Measurements from ENCODE around the gene LIMS1. TPM values are rescaled to one million over a fixed set of nuclear protein-coding genes. Genes with fewer than 3 reads are reported as not detected.

The LIMS1 gene
- polyA plus RNA-seq, 2 donors, result 11.0 to 14.4 TPM

- no peak overlapping the region for H3K27ac ChIP-seq (ENCODE audit: low read depth in 2 of 2, low read length in 1 of 2)
- no peaks in the 10 kb centered on the region for H3K36me3 ChIP-seq (ENCODE audit: control insufficient read depth in 2 of 2, insufficient read depth in 2 of 2, low read length in 1 of 2)
- no peaks in the 10 kb centered on the region for H3K9me3 ChIP-seq (ENCODE audit: control insufficient read depth in 2 of 2, insufficient read depth in 1 of 2, low read depth in 1 of 2, low read length in 1 of 2)
- H3K4me1 ChIP-seq (ENCODE audit: control insufficient read depth in 2 of 2, insufficient read depth in 2 of 2, low read length in 1 of 2), result peaks cover 0 to 2% of the 10 kb centered on the region in 2 donors
- H3K4me3 ChIP-seq (ENCODE audit: low read depth in 1 of 2, low read length in 2 of 2), result no peak overlapping the region
- 90% methylated on average over 5 of the region's 5 CpGs for WGBS, 2 donors
- no peaks in the 10 kb centered on the region for H3K27me3 ChIP-seq (ENCODE audit: control insufficient read depth in 1 of 2, insufficient read depth in 2 of 2, low read length in 2 of 2)
Observed at GRCh38 chr2:108625186-108625827, 91.0 kb downstream of the LIMS1 start.

- Histone ChIP-seq H3K36me3 (ENCODE audit: control insufficient read depth in 2 of 2, insufficient read depth in 2 of 2, low read length in 1 of 2) (no peaks in the 10 kb centered on the region), H3K27ac (ENCODE audit: low read depth in 2 of 2, low read length in 1 of 2) (no peak overlapping the region), H3K9me3 (ENCODE audit: control insufficient read depth in 2 of 2, insufficient read depth in 1 of 2, low read depth in 1 of 2, low read length in 1 of 2) (no peaks in the 10 kb centered on the region), H3K27me3 (ENCODE audit: control insufficient read depth in 1 of 2, insufficient read depth in 2 of 2, low read length in 2 of 2) (no peaks in the 10 kb centered on the region), H3K4me1 (ENCODE audit: control insufficient read depth in 2 of 2, insufficient read depth in 2 of 2, low read length in 1 of 2) (no peaks in the 10 kb centered on the region), H3K4me3 (ENCODE audit: low read depth in 1 of 2, low read length in 2 of 2) (no peak overlapping the region)
- 63 to 66% methylated on average over 2 of the region's 2 CpGs for WGBS, 2 donors
Observed at GRCh38 chr2:108625828-108626195, 91.5 kb downstream of the LIMS1 start.

- H3K4me3 ChIP-seq (ENCODE audit: low read depth in 1 of 2, low read length in 2 of 2), result no peak overlapping the region
- 77 to 93% methylated on average over 2 of the region's 2 CpGs for WGBS, 2 donors
- H3K9me3 ChIP-seq (ENCODE audit: control insufficient read depth in 2 of 2, insufficient read depth in 1 of 2, low read depth in 1 of 2, low read length in 1 of 2), result no peaks in the 10 kb centered on the region
- H3K27me3 ChIP-seq (ENCODE audit: control insufficient read depth in 1 of 2, insufficient read depth in 2 of 2, low read length in 2 of 2), result no peaks in the 10 kb centered on the region
- peaks cover 2% of the 10 kb centered on the region in 2 donors for H3K4me1 ChIP-seq (ENCODE audit: control insufficient read depth in 2 of 2, insufficient read depth in 2 of 2, low read length in 1 of 2)
- H3K27ac ChIP-seq (ENCODE audit: low read depth in 2 of 2, low read length in 1 of 2), result no peak overlapping the region
- no peaks in the 10 kb centered on the region for H3K36me3 ChIP-seq (ENCODE audit: control insufficient read depth in 2 of 2, insufficient read depth in 2 of 2, low read length in 1 of 2)
Observed at GRCh38 chr2:108626995-108627394, 92.7 kb downstream of the LIMS1 start.

DNA sequence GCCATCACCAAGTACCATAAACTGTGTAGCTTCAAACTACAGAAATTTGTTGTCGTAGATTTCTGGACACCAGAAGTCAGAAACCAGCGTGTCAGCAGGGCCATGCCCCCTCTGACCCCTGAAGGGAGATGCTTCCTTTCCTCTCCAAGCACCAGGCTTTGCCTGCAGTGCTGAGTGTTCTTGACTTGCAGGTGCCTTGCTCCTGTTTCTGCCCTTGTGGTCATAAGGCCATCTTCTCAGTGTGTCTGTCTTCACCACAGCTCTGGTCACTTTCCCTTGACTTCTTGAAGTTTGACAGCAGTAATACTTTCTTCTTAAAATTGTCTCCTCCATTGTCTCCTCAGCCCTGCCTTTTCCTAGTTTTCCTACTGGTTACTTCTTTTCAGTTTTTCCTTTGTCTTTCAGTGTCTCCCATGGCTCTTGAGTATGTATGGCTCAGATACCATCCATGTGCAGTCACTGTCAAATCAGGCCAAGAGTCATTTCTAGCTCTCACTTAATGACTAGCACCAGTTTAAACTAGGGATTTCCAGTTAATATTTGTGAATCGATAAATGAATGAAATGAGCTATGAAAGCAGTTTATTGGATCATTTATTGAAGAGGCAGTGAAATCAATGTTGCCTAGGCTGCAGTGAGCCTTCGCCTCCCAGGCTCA, 93.8 kb downstream of the LIMS1 start:
- Histone ChIP-seq H3K36me3 (ENCODE audit: control insufficient read depth in 2 of 2, insufficient read depth in 2 of 2, low read length in 1 of 2) (no peaks in the 10 kb centered on the region), H3K9me3 (ENCODE audit: control insufficient read depth in 2 of 2, insufficient read depth in 1 of 2, low read depth in 1 of 2, low read length in 1 of 2) (no peaks in the 10 kb centered on the region), H3K27ac (ENCODE audit: low read depth in 2 of 2, low read length in 1 of 2) (no peak overlapping the region), H3K4me1 (ENCODE audit: control insufficient read depth in 2 of 2, insufficient read depth in 2 of 2, low read length in 1 of 2) (peaks cover 2% of the 10 kb centered on the region in 2 donors), H3K27me3 (ENCODE audit: control insufficient read depth in 1 of 2, insufficient read depth in 2 of 2, low read length in 2 of 2) (no peaks in the 10 kb centered on the region), H3K4me3 (ENCODE audit: low read depth in 1 of 2, low read length in 2 of 2) (no peak overlapping the region)
- WGBS, 2 donors, result 82 to 86% methylated on average over 4 of the region's 4 CpGs

GRCh38 chr2:108628936-108629335, 94.7 kb downstream of the LIMS1 start:
- 84 to 91% methylated on average over 6 of the region's 6 CpGs for WGBS, 2 donors
- H3K4me1 ChIP-seq (ENCODE audit: control insufficient read depth in 2 of 2, insufficient read depth in 2 of 2, low read length in 1 of 2), result peaks cover 2 to 4% of the 10 kb centered on the region in 2 donors
- H3K9me3 ChIP-seq (ENCODE audit: control insufficient read depth in 2 of 2, insufficient read depth in 1 of 2, low read depth in 1 of 2, low read length in 1 of 2), result no peaks in the 10 kb centered on the region
- no peaks in the 10 kb centered on the region for H3K36me3 ChIP-seq (ENCODE audit: control insufficient read depth in 2 of 2, insufficient read depth in 2 of 2, low read length in 1 of 2)
- H3K27me3 ChIP-seq (ENCODE audit: control insufficient read depth in 1 of 2, insufficient read depth in 2 of 2, low read length in 2 of 2), result no peaks in the 10 kb centered on the region
- no peak overlapping the region for H3K27ac ChIP-seq (ENCODE audit: low read depth in 2 of 2, low read length in 1 of 2)
- H3K4me3 ChIP-seq (ENCODE audit: low read depth in 1 of 2, low read length in 2 of 2), result no peak overlapping the region

GRCh38 chr2:108629417-108629816, 95.1 kb downstream of the LIMS1 start:
- H3K4me3 ChIP-seq (ENCODE audit: low read depth in 1 of 2, low read length in 2 of 2), result no peak overlapping the region
- H3K9me3 ChIP-seq (ENCODE audit: control insufficient read depth in 2 of 2, insufficient read depth in 1 of 2, low read depth in 1 of 2, low read length in 1 of 2), result no peaks in the 10 kb centered on the region
- H3K36me3 ChIP-seq (ENCODE audit: control insufficient read depth in 2 of 2, insufficient read depth in 2 of 2, low read length in 1 of 2), result no peaks in the 10 kb centered on the region
- peaks cover 2 to 5% of the 10 kb centered on the region in 2 donors for H3K4me1 ChIP-seq (ENCODE audit: control insufficient read depth in 2 of 2, insufficient read depth in 2 of 2, low read length in 1 of 2)
- H3K27ac ChIP-seq (ENCODE audit: low read depth in 2 of 2, low read length in 1 of 2), result no peak overlapping the region
- H3K27me3 ChIP-seq (ENCODE audit: control insufficient read depth in 1 of 2, insufficient read depth in 2 of 2, low read length in 2 of 2), result no peaks in the 10 kb centered on the region
- 43 to 54% methylated on average over 1 of the region's 1 CpG for WGBS, 2 donors

DNA sequence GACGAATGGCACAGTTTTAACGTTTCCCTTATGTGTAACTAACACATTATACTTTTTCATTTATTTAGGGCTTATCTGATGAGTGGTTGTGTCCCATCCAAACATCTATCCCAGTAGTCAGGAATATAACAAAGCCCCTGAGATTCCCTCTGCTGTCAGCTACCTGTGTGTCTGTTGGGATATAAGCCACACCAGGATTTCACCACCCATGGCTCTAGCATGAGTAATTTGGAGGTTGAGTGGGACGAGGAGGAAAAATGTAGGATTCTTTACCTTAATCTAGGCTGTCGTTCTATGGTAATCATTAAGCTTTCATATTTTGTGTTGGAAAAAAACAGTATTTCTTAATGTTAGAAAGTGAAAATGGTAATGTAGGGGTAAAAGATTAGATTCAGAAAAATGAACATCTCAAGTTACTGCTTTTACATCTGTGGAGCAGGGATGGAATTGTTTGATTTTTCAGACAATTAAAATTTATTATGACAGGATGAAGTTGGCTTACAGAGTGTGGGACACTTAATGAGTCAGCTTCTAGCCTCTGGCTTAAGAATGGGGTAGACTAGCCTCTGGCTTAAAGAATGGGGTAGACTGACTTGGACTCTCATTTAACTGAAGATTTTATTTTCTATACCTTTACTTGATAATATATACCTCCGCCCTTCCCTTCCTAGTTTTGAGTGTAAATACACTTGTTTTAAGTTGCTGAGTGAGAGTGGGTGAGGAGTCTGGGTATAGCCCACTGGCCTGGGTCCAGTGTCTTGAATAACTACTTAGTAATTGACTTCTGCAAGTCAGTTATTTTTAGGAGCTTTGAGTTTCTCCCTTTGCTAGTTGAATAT, 96.5 kb downstream of the LIMS1 start:
- 81 to 85% methylated on average over 5 of the region's 5 CpGs for WGBS, 2 donors
- H3K4me1 ChIP-seq (ENCODE audit: control insufficient read depth in 2 of 2, insufficient read depth in 2 of 2, low read length in 1 of 2), result peaks cover 2 to 5% of the 10 kb centered on the region in 2 donors

GRCh38 chr2:108632332-108633160, 98.3 kb downstream of the LIMS1 start:
- WGBS, 2 donors, result 63 to 75% methylated on average over 5 of the region's 5 CpGs
- Histone ChIP-seq H3K4me1 (ENCODE audit: control insufficient read depth in 2 of 2, insufficient read depth in 2 of 2, low read length in 1 of 2) (peaks cover 6 to 9% of the 10 kb centered on the region in 2 donors), H3K9me3 (ENCODE audit: control insufficient read depth in 2 of 2, insufficient read depth in 1 of 2, low read depth in 1 of 2, low read length in 1 of 2) (no peaks in the 10 kb centered on the region), H3K4me3 (ENCODE audit: low read depth in 1 of 2, low read length in 2 of 2) (no peak overlapping the region), H3K27ac (ENCODE audit: low read depth in 2 of 2, low read length in 1 of 2) (no peak overlapping the region), H3K27me3 (ENCODE audit: control insufficient read depth in 1 of 2, insufficient read depth in 2 of 2, low read length in 2 of 2) (no peaks in the 10 kb centered on the region), H3K36me3 (ENCODE audit: control insufficient read depth in 2 of 2, insufficient read depth in 2 of 2, low read length in 1 of 2) (no peaks in the 10 kb centered on the region)

More for the DNA sequence above, 96.5 kb downstream of the LIMS1 start:
- no peaks in the 10 kb centered on the region for H3K9me3 ChIP-seq (ENCODE audit: control insufficient read depth in 2 of 2, insufficient read depth in 1 of 2, low read depth in 1 of 2, low read length in 1 of 2)
- no peaks in the 10 kb centered on the region for H3K36me3 ChIP-seq (ENCODE audit: control insufficient read depth in 2 of 2, insufficient read depth in 2 of 2, low read length in 1 of 2)
- H3K4me3 ChIP-seq (ENCODE audit: low read depth in 1 of 2, low read length in 2 of 2), result no peak overlapping the region
- no peaks in the 10 kb centered on the region for H3K27me3 ChIP-seq (ENCODE audit: control insufficient read depth in 1 of 2, insufficient read depth in 2 of 2, low read length in 2 of 2)
- H3K27ac ChIP-seq (ENCODE audit: low read depth in 2 of 2, low read length in 1 of 2), result no peak overlapping the region

DNA sequence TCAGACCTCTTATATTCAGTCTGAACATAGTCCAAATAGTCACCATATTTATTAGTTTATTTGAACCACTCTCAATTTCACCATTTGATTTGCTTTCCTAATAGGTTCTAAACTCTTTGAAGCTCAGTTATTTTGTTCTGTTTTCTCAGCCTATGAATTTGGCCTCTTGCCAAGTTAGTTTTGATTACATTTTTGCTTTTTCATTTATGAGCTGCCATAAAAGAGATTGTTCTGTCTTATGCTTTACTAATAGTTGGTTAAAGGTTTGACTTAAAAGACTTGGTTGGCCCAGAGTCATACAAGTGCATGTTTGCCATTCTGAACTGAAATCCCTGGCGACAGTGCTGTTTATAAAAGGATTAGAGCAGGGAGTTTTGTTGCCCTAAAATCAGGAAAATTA, 99.1 kb downstream of the LIMS1 start:
- Histone ChIP-seq H3K4me3 (ENCODE audit: low read depth in 1 of 2, low read length in 2 of 2) (no peak overlapping the region), H3K27me3 (ENCODE audit: control insufficient read depth in 1 of 2, insufficient read depth in 2 of 2, low read length in 2 of 2) (no peaks in the 10 kb centered on the region), H3K36me3 (ENCODE audit: control insufficient read depth in 2 of 2, insufficient read depth in 2 of 2, low read length in 1 of 2) (no peaks in the 10 kb centered on the region), H3K4me1 (ENCODE audit: control insufficient read depth in 2 of 2, insufficient read depth in 2 of 2, low read length in 1 of 2) (peaks cover 6 to 9% of the 10 kb centered on the region in 2 donors), H3K9me3 (ENCODE audit: control insufficient read depth in 2 of 2, insufficient read depth in 1 of 2, low read depth in 1 of 2, low read length in 1 of 2) (no peaks in the 10 kb centered on the region), H3K27ac (ENCODE audit: low read depth in 2 of 2, low read length in 1 of 2) (no peak overlapping the region)
- 29 to 33% methylated on average over 1 of the region's 1 CpG for WGBS, 2 donors
